8988T (cell line): ENCODE data around the gene INPP5A.
"Not testable (repeated sequence)": the region's sequence is repeated elsewhere in the genome, so short reads cannot be mapped to it uniquely, and the experiment has no call there.

Experiments used
- DNase-seq: peaks from one replicate; pipeline ENCODE4 v3.0.0; 2011

Gene INPP5A

DNA sequence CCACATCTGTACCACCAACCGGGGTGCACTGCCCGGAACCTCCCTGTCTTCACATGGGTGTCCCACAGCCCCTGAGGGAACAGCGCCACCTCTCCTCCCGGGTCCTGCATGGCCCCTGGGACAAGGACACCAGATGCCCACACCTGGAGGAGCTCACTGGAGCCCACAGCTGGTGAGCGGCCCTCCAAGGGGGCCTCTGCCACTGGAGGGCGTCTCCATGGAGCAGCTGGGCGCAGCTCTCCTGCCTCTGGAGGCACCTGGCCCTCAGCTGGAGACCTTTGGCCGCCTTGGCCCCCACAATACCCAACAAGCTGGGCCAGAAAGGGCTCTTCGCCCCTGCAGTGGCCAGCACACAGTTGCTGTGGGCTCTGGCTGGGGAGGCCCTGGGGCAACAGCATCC is 255.6 kb downstream of the INPP5A start:
- no peak for DNase-seq

DNA sequence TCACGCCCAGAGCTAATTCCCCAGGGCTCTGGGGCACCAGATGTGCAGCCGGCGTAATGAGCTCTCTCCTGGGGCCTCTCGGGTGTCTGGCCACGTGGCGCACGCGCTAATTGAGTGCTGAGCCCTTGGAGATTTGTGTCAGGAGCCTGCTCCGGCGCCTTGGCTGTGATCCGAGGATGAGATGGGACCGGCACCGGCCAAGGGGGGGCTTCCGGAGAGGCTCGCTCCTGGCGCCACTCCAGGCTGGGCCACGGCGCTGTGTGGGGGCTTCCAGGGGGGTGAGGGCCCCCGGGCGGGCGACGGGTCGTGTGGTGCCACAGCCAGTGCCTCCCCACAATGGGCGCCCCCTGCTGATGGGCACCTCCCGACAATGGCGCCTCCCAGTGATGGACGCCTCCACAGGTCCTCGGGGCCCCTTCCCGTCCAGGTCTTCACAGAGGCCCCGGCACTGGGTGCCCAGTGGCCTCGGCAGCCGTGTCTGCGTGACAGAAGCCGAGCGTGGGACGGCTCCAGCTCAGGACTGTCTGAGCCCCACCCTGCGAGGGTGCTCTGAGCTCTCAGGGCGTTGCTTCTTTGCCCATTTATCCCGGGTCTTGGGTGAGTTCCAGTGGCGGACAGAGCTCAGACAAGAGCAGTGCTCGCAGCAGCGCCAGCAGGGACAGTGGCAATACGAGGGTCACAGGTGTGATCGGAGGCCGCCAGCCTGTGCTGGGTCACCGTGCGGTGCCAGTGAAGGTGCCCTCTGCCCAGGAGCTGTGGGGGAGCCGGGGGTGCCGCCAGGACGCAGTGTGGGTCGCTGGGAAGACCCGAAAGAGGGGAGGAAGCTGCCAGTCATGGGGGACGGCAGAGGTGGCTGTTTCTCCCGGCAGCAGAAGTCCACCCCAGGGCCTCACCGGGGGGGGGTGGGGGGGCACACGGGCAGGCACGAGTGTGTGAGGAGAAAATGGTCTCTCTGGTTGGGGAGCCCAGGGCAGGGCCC is 256.6 kb downstream of the INPP5A start:
- no peak for DNase-seq

DNA sequence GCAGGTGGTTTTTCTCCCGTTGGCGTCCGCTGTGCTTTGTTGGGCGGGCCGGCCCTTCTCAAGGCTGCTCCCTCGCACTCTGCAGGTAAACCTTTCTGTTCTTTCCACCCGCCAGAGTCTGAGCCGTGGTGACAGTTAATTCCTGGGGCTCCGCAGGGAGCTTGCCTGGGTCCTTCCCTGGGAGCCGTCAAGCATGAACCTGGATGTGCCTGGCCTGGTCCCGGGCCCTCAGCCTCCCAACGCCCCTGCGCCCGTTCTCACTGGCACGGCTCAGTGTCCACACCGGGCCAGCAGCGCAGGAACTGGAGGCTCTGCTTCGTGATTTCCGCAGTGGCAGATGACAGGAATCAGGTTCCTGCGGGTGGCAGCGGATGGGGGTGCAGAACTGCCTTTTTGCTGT is 259.3 kb downstream of the INPP5A start:
- DNase-seq = no peak

DNA sequence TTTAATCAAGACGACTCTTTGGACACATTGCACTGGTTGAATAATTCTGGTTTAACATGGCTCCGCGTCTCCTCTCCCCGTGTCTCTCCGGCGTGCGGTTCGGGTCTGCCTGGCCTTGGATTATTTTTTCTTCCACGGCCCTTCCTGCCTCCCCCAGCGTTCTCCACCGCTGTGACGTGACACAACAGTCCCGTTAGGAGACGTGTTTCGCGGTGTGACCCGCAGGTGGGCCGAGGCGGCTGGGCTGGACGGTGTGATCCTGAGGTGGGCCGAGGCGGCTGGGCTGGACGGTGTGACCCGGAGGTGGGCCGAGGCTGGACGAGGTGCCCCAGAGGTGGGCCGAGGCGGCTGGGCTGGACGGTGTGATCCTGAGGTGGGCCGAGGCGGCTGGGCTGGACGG is 260.4 kb downstream of the INPP5A start:
- not testable (repeated sequence) for DNase-seq

DNA sequence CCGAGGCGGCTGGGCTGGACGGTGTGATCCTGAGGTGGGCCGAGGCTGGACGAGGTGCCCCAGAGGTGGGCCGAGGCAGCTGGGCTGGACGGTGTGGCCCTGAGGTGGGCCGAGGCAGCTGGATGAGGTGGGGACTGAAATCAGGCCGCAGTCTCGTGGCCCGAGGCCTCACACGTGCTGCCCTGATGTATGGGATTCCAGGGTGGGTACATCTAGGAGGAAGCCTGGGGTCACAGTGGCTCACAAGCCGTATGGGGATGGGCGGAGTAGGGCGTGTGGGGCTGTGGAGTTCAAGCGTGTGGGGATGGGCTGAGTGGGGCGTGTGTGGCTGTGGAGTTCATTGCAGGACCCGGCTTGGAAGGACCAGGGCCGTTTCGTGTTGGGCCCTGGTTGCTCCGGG is 260.8 kb downstream of the INPP5A start:
- no peak for DNase-seq

DNA sequence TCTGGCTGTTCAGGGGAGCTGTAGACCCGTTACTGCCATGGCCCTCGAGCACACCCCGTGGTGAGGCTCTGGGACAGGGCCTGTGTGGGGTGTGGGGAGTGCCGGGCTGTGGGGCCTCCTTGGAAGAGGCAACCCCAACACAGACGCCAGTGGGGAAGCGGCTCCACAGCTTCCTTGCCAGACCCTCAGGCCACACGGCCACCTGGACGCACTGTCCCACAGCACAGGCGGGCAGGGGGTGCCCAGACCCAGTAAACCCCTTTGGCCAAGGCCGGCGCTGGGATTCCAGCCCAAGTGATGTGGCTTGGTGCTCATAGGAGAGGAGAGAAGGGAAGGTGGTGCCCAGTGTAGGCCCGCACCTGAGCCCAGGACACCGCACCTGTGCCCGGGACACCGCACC is 261.3 kb downstream of the INPP5A start:
- DNase-seq = no peak

DNA sequence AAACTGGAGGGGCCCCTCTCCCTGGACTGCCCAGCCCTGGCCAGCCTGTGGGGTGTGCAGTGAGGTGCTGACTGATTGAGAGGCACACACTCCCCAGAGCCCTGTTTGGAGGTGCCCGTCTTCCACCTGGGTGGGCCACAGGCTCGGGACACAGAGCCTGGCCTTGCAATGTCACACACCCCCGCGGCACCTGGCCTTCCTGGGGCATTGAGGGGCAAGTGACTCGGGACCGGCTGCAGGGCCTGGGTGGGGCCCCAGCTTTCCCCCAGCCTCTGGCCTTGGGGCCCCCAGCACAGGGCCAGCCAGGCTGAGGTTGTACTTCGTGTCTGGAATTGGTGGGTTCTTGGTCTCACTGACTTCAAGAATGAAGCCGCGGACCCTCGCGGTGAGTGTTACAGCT is 262.3 kb downstream of the INPP5A start:
- no peak for DNase-seq

DNA sequence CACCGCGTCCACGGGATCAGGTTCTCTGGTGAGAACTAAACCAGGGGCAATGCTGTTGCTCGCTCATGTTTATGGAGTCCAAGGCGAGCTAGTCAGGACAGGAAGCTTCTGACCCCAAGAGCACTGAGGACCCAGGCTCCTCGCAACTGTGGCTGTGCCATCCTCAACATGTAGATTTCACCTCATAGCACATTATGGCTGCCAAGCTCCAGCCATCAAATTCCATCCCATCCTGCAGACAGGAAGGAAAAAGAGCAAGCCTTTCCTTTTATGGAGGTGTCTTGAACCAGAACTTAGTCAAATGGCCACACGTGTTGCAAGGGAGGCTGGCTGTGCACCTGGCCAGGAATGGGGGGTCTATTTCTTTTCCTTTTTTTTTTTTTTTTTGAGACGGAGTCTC is 264.5 kb downstream of the INPP5A start:
- no peak for DNase-seq

DNA sequence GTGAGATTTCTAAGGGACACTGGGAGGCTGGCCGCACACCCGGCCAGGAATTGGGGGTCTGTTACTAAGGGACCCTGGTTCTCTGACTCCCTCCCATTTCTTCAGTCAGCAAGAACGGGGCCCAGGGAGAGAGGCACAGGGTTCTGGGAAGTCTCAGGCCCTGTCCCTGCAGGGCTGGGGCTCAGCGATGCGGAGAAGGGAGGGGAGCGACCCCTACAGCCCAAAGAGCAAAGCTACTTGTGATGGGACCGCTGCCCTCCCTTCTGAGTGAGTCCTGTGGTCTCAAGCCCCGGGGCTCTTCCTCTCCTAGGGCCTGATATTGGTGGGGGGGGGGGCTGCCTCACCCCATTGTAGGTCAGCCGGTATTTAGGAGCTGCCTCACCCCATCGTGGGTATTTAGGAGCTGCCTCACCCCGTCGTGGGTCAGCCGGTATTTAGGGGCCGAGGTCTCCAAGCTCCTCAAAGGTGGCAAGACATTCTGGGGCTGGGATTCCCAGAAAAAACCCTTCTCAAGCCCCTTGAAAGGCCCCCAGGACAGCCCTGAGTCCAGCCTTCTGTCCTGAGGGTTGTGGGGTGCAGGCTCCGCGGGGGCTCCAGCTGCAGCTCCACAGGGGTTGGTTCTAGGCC is 265.2 kb downstream of the INPP5A start:
- no peak for DNase-seq

DNA sequence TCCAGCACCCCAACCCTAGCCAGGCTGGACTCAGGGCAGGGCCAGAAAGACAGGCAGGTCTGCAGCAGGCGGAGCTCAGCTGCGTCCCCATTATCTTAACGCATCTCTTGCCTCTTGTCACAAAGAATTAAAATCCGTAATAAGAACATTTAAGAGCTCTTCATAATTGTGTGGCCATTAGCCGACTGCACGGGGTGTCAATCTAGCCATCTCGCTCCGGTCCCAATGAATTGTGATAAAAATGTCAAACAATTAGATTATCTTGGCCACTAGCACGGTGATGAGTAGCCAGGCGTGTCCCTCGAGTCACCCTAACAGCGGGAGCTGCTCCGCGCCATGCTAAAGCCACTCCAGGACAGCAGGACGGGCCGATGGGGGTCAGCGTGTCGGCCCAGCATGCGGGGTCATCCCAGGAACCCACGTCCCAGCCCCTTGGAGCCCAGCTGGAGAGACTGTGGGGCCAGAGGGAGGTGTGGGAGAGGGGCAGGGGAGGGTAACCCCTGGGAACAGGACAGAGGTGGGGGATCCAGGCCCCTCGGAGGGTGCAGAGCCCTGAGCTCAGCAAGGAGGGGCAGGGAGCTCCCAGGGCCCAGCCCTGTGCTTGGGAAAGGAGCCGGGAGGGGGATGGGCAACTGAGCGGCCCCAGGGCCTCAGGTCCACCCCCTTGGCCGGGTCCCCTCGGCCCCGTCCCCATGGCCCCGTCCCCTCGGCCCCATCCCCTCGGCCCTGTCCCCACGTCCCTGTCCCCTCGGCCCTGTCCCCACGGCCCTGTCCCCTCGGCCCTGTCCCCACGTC is 266.0 kb downstream of the INPP5A start:
- peak; percentile 43 for DNase-seq

DNA sequence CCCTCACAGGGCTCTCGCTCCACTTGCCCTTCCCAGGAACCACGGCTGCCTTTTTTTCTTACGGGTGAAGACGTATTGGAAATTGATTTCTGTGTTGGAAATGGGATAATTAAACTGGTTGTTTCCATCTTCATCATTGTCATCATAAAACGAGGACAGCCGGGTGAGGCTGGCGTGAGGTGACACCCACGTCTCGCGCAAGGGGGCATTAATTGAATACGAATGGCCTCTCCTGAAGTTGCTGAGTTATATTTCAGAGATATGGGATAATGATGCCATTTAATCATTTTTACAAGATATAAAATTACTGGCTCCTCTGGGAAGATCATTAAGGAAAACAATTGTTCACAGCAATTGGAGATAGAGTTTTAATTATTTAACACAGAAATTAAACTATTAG is 266.7 kb downstream of the INPP5A start:
- DNase-seq = no peak

DNA sequence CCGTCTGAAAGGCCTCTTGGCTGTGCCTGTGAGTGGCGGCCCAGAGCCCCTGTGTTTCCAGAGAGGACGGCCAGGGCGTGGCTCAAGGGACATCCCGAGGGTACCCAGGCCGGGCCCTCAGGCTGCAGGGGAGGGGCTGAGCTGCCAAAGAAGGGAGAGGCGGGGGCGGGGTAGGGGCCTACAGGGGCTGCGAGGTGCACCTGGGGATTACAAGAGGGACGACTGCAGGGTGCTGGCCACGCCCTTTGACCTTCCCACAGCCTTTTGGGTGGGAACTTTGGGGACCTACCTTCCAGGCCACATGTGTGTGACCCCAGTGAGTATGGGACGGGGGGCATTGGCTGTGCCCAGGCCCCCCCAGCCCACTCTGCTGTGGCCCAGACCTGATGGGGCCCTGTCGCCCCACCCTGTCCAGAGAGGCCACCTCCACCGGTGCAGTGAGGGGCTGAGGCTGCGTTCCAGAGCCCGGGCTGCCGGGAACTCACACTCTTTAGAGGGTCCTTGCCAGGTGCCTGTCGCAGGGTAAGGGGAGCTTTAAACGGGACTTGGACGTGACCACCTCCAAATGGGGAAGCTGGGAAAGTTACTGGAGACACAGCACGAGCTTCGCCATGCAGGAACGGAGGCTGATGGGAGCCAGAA is 267.3 kb downstream of the INPP5A start:
- peak; percentile 17 for DNase-seq

DNA sequence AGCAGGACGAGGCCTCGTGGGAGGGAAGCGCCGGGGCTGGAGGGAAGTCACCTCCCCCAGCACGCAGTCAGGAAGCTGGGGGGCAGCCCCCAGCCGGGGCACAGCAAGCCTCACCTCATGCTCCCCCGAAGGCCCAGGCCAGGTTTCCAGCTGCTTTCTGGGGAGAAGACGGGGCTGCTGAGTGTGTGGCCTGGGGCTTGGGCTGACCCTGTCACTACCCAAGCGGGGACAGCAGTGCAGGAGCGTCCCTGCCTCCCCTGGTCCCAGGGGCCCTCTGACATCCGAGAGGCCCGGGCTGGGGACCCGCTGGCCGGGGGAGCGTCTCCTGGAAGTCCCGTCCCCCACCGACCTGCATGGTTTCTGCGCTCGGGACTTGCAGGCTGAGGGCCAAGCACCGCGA is 268.0 kb downstream of the INPP5A start:
- DNase-seq = peak; percentile 17

DNA sequence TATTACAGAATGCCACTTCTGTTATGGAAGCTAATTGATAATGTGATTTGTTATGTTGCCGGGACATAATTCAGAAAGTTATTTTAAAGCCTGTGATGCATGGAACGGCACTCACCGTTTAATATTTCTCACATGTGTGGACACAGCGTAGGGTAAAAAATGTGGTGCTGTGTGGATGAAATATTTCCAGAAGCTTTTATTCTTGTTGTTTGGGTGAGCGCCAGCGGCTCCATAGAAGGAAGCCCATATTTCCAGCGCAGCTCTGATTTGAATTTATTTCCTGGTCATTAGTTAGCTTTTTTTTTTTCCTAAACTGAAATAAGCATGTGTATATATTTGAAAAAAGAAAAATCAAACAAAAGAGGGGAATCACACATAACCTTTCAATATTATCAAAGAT is 268.5 kb downstream of the INPP5A start:
- no peak for DNase-seq

DNA sequence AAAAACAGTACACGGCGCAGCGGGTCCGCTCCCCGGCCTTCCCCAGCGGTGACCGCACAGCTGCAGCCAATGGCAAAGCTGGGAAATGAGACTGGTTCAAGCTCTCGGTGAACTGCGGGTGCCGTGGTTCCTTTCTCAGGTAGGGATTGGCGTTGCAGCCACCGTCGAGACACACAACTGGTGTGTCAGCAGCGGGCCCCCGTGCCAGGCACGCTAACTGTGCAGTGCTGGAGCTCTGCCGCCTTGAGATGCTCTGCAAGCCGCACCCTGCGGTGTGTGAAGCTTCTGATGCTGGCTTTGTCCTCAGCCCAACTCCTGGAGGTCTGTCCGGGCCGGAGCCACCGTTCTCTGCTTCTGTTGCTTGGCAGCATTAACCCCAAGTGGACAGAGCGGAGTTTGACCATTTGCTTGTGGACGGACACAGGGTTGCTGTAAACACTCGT is 269.0 kb downstream of the INPP5A start:
- peak; percentile 32 for DNase-seq

DNA sequence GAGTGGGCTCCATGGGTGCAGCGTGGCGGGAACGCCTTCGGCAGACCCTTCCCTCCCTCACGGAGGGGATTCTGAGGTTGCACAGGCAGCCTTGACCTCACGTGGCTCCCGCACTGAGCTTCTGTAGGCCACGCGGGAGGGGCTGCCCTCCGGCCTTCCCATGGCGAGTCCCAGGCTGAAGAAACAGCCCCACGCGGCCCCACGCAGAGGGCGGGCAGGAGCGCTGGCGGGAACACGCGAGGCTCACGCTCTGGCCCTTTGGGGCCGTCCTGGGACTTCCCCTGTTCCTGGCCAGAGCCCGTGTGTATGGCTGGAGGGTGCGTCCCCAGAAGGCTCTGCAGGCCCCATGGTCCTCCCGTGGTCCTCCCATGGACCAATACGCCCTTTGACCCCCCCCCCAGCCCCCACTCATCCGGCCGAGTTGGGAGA is 270.0 kb downstream of the INPP5A start:
- DNase-seq = no peak

DNA sequence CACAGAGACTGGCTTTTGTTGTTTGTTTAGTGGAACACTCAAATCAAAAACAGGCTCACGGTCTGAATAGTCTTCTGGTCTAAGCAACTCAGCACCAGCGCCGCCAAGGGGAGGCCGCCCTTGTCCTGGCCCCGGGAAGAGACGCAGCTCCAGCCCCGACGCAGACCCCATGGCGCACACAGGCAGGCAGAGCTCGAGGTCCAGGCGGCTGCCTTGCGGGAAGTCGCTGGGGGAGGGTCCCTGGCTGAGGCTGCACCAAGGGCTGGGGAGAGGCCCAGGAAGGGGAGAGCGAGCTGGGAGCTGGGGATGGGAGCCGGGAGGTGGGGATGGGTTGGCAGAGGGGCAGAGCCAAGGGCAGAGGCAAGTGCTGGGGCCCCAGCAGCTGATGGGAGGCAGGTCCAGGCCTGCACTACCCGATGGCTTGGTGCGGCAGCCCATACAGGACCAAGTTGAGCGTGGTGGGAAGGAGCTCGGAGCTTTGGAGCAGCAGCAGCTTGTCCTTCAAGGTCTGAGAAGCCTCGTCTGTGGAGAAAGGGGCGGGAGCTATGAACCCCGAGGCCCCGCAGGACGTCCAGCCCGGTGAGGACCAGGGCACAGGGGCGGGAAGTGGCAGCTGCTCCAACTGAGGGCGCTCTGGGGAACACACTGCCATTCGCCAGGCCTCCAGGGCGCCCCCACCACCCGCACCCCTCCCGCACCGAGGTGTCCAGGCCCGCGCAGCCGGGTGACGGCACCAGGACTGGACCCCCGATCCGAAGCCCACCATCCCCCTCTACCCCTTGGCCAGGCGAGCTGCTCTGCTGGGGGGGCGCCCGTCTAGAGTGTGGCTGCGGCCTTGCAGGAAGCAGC is 271.0 kb downstream of the INPP5A start:
- no peak for DNase-seq

DNA sequence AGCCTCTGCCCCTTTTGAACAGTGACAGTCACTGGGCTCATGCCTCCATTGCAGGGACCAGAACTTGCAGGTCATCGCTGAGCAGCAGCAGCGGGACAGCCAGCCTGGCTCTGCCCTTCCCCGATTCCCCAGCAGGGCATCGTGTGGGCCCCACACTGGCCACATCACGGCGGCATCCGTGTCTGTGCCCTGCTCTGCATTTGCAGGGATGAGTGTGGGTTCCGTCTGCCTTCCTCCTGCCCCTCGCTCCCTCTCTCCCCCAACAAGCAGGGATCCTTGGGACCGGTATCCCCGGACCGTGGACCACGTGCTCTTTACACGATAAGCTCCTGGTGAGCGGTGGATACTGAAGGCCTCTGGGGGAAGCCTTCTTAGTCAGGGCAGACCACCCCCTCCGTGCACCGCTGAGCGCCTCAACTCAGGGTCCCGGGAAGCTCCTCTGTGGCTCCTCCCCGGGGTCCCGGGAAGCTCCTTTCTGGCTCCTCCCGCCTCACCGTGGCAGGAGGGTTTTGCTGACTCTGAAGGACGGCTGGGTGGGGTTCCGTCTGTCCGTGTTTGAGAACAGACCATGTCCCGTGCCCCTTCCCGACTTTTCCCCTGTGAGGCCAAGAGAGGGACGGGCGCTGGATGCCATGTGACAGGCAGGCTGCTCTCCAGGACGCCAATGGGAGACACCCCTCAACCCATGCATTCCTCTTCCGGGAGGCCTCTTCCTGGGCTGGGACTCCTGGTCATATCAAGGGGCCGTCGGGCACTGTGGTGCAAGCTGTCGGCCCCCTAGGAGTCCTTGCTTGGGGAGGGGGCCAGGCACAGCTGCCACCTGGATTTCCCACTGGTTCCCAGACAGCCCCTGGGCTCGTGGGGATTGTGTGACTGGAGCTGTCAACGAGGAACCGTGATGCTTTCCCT is 271.9 kb downstream of the INPP5A start:
- no peak for DNase-seq

DNA sequence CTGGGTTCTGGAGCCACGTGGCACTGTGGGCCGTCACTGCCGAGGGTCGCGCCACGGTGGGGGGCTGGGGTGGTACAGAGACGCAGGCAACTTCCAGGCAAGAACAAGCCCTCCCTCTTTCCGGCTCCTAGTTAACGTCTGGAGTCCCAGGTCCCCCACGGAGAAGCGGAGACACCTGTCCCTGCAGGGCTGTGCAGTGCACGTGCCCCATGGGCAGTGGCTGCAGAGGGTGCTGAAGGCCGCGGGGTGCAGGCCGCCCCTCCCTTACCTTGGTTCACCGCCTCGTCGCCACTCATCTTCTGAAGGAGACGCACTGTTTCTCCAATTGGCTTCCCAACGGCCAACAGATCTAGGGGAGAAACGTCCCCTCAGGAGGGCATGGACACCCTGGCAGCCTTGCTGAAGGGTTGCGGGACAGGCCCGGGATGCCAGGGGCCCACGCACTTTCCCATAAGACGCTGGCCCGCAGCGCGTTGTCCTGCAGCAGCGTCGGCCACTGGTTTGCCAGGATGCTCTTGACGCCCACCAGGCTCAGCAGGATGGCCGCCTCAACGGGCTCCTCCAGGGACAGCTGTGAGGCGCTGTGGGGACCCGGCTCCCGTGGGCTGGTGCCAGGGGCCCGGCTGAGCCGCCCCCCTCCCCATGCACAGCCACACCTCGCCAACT is 272.7 kb downstream of the INPP5A start:
- peak; percentile 16 for DNase-seq
